Glutamatergic neuron (in vitro differentiated cells): Measurements from ENCODE around the gene TACC3. TPM values are rescaled to one million over a fixed set of nuclear protein-coding genes. Genes with fewer than 3 reads are reported as not detected.

Experiments
- DNase-seq: peaks from one replicate; pipeline ENCODE4 v3.0.0; 2022
- H3K27ac Mint-ChIP-seq: one replicate; pipeline ENCODE4 v1.8.0; 2020; ENCODE audit warnings: mild to moderate bottlenecking, mixed read lengths, inconsistent platforms; ENCODE audit not compliant: unreplicated experiment
- H3K27me3 Mint-ChIP-seq: one replicate; pipeline ENCODE4 v1.8.0; 2020; ENCODE audit warnings: mild to moderate bottlenecking, moderate library complexity, mixed read lengths, inconsistent platforms; ENCODE audit not compliant: unreplicated experiment
- H3K36me3 Mint-ChIP-seq: one replicate; pipeline ENCODE4 v1.8.0; 2020; ENCODE audit warnings: mild to moderate bottlenecking, mixed read lengths, inconsistent platforms; ENCODE audit not compliant: unreplicated experiment
- H3K4me1 Mint-ChIP-seq: one replicate; pipeline ENCODE4 v1.8.0; 2020; ENCODE audit warnings: mild to moderate bottlenecking, low read depth, mixed read lengths, inconsistent platforms; ENCODE audit not compliant: unreplicated experiment
- H3K4me3 Mint-ChIP-seq: one replicate; pipeline ENCODE4 v1.8.0; 2020; ENCODE audit warnings: mild to moderate bottlenecking, mixed read lengths, inconsistent platforms; ENCODE audit not compliant: unreplicated experiment
- H3K9me3 Mint-ChIP-seq: one replicate; pipeline ENCODE4 v1.8.0; 2020; ENCODE audit warnings: mild to moderate bottlenecking, moderate library complexity, mixed read lengths, inconsistent platforms; ENCODE audit not compliant: unreplicated experiment
- total RNA-seq: library from RNA; stranded (reverse); fragmentation: NEBNext Ultra II Directional; extraction: Animal tissue kit (Norgen Biotek cat#: 25700); gene quantifications from one replicate; pipeline ENCODE4 v1.2.1, GENCODE V29; 2021; ENCODE audit not compliant: unreplicated experiment
- TF ChIP-seq, protein P1 (sequence below): fragments of 200-600 bp; sonication (generic); IDR thresholded peaks from one replicate; pipeline ENCODE4 v1.5.0; 2021; ENCODE audit not compliant: partially characterized antibody, unreplicated experiment

Gene TACC3
- total RNA-seq, 1 donor from 2014 or later, result 23.0 TPM

DNA sequence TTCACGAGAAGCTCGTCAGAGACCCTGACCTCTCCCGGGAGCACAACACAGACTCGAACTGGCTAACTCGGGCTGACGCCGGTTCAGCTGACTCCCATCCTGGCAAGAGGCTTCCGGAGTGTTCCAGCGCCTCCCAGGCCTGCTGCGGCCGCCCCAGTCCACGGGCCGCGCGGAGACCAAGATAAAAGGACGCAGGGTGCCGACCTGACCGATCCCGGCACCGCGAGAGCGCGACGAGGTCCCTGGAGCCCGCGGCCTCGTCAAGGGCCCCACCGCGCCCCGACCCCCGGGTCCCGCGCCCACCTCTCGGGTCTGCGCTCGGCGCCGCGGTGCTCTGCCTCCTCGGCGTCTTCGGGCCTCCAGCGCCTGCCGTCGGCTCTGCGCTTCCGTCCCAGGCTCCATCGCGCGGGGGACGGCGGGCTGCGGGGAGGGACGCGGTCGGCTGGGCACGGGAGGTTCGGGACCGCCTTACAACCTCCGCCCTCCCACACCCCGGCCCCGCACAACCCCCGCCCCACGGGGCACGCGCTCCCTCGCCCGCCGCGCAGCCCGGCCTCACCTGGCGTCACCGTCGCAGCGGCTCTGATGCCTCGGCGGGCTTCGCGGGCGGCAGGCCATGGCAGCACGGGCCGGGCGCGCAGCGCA, 9.6 kb upstream of the TACC3 start:
- peak overlapping the region; percentile 87 for H3K27ac Mint-ChIP-seq
- H3K9me3 Mint-ChIP-seq, result peaks cover 7% of the 10 kb centered on the region
- peak overlapping the region; percentile 99 for H3K4me3 Mint-ChIP-seq
- peaks cover 13% of the 10 kb centered on the region for H3K4me1 Mint-ChIP-seq
- no peaks in the 10 kb centered on the region for H3K36me3 Mint-ChIP-seq
- TF ChIP-seq, protein P1, sequence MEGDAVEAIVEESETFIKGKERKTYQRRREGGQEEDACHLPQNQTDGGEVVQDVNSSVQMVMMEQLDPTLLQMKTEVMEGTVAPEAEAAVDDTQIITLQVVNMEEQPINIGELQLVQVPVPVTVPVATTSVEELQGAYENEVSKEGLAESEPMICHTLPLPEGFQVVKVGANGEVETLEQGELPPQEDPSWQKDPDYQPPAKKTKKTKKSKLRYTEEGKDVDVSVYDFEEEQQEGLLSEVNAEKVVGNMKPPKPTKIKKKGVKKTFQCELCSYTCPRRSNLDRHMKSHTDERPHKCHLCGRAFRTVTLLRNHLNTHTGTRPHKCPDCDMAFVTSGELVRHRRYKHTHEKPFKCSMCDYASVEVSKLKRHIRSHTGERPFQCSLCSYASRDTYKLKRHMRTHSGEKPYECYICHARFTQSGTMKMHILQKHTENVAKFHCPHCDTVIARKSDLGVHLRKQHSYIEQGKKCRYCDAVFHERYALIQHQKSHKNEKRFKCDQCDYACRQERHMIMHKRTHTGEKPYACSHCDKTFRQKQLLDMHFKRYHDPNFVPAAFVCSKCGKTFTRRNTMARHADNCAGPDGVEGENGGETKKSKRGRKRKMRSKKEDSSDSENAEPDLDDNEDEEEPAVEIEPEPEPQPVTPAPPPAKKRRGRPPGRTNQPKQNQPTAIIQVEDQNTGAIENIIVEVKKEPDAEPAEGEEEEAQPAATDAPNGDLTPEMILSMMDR, result no peak
- peaks cover 12% of the 10 kb centered on the region for H3K27me3 Mint-ChIP-seq
- peak; percentile 45 for DNase-seq

DNA sequence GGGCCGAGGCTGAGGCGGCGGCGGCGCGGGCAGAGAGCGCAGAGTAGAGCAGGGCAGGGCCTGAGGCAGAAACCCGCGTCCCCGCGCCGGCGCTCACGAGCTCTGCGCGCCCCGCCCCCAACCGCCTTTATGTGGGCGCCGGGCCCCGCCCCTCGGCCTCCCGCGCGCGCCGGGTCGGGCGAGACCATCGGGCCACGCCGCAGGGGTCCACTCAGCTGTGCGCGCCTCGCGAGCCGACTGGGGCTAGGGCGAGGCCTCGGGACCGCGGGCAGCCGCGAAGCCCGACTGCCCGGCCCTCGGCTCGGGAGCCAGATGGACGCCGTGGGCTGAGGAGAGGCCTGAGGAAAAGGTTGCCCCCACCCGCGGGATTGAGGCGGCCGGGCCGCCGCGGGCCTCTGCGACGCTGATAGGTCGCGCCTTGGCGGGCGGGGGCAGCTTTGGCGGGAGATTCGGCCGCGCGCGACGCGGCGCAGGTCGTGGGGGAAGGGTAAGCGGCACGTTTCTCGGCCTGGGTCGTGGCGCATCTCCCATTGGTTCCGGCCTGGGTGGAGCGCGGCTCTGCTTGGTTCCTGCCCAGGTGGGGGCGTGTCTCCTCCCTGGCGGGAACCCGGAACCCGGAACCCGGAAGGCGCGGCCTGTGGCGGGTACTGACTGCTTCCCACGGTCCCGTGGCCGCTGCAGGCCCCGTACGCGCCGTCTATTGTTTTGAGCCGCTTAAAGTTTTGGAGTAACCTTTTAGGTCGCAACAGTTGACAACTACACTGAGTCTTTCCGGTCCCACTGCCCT, 8.9 kb upstream of the TACC3 start, which contains the start of gene SLBP:
Gene SLBP (minus strand): TSS at position 104 of the 787 bp plus-strand sequence. CDS start 131 bp downstream, outside the sequence.
- peaks cover 13% of the 10 kb centered on the region for H3K4me1 Mint-ChIP-seq
- H3K27me3 Mint-ChIP-seq, result peaks cover 12% of the 10 kb centered on the region
- H3K9me3 Mint-ChIP-seq, result peaks cover 7% of the 10 kb centered on the region
- peak within 1 kb of the TSS; percentile 87 for H3K27ac Mint-ChIP-seq
- H3K4me3 Mint-ChIP-seq, result peak within 1 kb of the TSS; percentile 99
- H3K36me3 Mint-ChIP-seq, result no peaks in the 10 kb centered on the region
- DNase-seq, result peak; percentile 86
- TF ChIP-seq, protein P1, result no peak

DNA sequence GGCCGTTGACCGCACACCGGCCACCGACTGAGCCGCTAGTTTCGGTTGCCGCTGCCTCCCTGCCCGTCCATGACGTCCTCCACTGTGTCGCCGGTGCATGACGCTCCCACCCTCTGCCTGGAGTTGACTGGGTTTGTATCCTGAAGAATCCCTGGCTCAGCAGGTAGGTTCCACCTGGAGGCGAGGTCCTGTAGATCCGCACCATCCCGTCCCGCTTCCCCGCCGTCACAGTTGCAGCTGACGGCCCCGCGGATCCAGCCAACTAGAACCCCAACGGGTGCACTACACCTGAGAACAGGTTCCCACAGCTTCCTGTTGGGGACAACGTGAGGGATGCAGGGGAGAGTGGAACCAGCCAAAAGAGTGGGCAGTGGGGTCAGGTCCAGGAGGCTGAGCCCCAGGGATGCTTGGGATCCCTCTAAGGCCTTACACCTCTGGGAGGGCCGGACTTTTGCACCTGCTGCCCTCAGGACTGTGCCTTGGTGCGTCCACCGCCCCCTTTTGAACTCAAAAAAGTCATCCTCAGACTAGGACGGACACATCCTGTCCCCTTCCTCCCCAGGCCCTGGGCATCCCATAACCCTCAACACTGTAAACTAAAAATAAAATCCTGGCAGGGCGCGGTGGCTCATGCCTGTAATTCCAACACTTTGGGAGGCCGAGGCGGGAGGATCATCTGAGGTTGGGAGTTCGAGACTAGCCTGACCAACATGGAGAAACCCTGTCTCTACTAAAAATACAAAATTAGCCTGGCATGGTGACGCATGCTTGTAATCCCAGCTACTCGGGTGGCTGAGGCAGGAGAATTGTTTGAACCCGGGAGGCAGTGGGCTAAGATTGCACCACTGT, 8.1 kb upstream of the TACC3 start:
- TF ChIP-seq, protein P1, result no peak
- Mint-ChIP-seq H3K9me3 (peaks cover 7% of the 10 kb centered on the region), H3K36me3 (no peaks in the 10 kb centered on the region), H3K27ac (peak overlapping the region; percentile 28), H3K4me3 (peak overlapping the region; percentile 87), H3K27me3 (peaks cover 12% of the 10 kb centered on the region), H3K4me1 (peaks cover 13% of the 10 kb centered on the region)
- no peak for DNase-seq

DNA sequence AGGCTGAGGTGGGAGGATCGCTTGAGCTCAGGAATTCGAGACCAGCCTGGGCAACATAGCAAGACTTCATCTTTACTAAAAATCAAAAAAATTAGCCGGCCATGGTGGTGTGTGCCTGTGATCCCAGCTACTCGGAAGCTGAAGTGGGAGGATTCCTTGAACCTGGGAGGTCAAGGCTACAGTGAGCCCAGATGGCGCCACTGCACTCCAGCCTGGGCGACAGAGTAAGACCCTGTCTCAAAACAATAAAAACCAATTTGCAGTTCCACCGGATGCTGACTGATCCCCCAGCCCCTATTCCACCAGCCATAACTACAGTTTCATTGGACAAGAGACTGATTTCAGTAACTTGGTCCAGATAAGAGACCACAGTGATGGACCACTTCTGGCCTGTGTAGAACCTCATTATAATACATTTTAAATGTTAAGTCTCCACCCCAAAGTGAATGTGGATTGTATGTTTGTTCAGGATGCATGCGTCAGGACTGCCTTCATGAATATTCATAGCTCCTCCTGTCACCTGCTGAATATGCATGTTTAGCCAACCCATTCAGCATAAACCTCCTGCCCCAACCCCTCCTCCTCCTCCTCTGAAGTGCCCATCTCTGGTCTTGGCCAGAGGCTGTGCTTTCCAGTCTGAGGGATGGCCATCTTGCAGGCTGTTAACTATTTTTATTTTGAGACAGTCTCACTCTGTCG, 6.9 kb upstream of the TACC3 start:
- H3K27ac Mint-ChIP-seq, result no peak overlapping the region
- H3K36me3 Mint-ChIP-seq, result no peaks in the 10 kb centered on the region
- peaks cover 12% of the 10 kb centered on the region for H3K27me3 Mint-ChIP-seq
- H3K4me3 Mint-ChIP-seq, result no peak overlapping the region
- H3K4me1 Mint-ChIP-seq, result peaks cover 13% of the 10 kb centered on the region
- TF ChIP-seq, protein P1, result no peak
- no peak for DNase-seq
- peaks cover 5% of the 10 kb centered on the region for H3K9me3 Mint-ChIP-seq
